ENCODE measurements around the gene EEPD1.

The EEPD1 gene

DNA sequence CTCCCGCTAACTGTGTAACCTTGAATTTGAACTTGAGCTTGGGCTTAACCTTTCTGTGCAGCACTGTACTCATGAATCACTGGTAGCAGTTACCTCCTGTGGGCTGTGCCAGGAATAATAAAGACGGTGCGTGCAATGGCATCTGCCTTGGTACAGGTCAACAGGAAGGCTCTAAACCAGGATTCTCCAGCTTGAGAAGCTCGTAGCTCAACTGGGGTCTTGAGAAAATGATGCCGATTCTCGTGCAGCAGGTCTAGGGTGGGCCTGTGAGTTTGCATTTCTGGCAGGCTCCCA lies 124.1 kb downstream of the EEPD1 start:
- no peak for DNase-seq (ENCODE audit: low read depth)
- in situ Hi-C loops (cut with HindIII; ENCODE audit: low sequenced_read_pairs) = no loop called here
- H3K4me3 ChIP-seq (ENCODE audit: low read depth, low read length) = no peak overlapping the region
- TF ChIP-seq, protein P1, sequence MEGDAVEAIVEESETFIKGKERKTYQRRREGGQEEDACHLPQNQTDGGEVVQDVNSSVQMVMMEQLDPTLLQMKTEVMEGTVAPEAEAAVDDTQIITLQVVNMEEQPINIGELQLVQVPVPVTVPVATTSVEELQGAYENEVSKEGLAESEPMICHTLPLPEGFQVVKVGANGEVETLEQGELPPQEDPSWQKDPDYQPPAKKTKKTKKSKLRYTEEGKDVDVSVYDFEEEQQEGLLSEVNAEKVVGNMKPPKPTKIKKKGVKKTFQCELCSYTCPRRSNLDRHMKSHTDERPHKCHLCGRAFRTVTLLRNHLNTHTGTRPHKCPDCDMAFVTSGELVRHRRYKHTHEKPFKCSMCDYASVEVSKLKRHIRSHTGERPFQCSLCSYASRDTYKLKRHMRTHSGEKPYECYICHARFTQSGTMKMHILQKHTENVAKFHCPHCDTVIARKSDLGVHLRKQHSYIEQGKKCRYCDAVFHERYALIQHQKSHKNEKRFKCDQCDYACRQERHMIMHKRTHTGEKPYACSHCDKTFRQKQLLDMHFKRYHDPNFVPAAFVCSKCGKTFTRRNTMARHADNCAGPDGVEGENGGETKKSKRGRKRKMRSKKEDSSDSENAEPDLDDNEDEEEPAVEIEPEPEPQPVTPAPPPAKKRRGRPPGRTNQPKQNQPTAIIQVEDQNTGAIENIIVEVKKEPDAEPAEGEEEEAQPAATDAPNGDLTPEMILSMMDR (IDR thresholded peaks at IDR 0.05; ENCODE audit: low read depth, low read length, missing control alignments) = no peak

DNA sequence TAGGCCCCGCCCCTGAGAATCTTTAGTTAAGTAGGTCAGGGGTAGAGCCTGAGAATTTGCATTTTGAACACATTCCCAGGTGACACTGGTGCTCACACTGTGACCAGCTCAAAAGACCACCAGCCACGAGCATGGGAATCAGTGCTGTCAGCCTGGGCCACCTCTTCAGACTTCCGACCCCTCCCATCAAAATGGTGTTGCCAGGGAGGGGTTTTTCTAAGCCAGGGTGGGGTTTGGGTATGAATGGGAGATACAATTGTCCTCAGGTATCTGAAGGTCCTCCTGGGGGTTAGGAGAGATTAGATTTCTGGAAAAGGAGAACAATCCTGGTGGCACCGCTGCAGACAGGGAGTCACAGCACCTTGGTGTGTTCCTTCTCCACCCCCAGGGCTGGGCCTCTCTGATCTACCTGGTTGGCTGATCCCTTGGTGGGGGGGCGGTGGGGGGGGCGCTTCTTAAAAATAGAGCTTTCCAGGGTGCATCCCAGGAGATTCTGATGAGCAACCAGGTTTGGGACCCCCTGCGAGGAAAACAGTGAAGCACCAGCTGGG lies 125.1 kb downstream of the EEPD1 start:
- in situ Hi-C loops (cut with HindIII; ENCODE audit: low sequenced_read_pairs) = no loop called here
- H3K4me3 ChIP-seq (ENCODE audit: low read depth, low read length) = no peak overlapping the region
- TF ChIP-seq, protein P1 (IDR thresholded peaks at IDR 0.05; ENCODE audit: low read depth, low read length, missing control alignments) = no peak
- no peak for DNase-seq (ENCODE audit: low read depth)

DNA sequence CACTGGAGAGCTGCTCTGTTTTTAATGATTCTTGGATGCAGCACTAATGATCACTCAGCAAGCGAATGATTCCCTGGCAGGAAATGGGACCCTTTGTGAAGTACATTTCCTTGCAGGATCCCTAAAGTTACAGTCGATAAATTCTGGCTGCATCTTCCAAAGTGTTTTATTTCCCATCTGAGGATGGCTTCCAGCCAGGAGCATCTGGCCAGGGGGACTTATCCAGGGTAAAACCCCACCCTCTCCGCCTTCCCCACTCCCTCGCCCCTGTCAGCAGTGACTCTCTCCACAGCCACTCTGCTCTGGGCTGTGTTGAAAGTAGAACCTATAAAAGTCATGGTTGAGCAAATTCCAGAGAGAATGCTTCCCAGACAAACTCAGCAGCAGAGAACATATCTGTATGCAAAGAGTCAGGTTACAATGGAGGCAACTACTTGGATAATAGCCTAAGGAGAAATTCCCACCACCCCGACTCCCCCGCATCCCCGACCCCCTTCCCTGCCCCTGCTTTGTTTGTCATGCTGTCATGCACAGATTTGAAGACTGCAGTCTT lies 125.6 kb downstream of the EEPD1 start:
- in situ Hi-C loops (cut with HindIII; ENCODE audit: low sequenced_read_pairs) = no loop called here
- peak; percentile 31 for DNase-seq (ENCODE audit: low read depth)
- TF ChIP-seq, protein P1 (IDR thresholded peaks at IDR 0.05; ENCODE audit: low read depth, low read length, missing control alignments) = no peak
- H3K4me3 ChIP-seq (ENCODE audit: low read depth, low read length) = no peak overlapping the region

DNA sequence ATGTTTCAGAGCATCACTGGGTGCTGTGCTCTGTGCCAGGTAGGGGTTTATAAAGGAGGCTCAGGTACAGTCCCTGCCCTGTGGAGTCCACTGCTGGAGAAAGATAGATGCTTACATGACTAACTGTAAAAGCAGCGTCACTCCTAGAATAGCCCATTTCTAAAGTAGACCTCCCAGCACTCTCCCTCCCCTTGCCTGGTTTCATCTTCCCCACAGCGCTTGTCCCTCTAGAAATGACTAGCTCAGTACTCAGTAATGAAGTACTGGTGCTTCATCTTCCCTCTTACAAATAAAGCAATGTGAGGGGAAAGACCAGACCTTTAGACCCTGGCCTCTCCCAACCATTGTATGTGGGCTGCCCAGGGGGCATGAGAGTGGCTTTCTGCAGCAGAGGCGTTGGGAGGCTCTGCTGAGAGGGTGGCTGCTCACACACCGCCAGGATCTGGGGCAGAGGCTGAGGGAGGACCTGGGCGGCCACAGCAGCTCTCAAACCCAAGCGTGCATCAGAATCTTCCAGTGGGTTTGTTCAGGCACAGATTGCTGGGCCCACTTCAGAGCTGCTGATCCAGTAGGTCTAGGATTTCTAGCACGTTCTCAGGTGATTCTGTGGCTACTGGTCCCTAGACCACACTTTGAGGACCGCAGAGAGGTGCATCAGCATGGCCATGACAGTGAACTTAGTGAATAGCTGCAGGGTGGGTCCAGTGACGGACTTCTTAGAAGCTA lies 126.3 kb downstream of the EEPD1 start:
- H3K4me3 ChIP-seq (ENCODE audit: low read depth, low read length) = no peak overlapping the region
- TF ChIP-seq, protein P1 (IDR thresholded peaks at IDR 0.05; ENCODE audit: low read depth, low read length, missing control alignments) = no peak
- no peak for DNase-seq (ENCODE audit: low read depth)
- in situ Hi-C loops (cut with HindIII; ENCODE audit: low sequenced_read_pairs) = no loop called here

DNA sequence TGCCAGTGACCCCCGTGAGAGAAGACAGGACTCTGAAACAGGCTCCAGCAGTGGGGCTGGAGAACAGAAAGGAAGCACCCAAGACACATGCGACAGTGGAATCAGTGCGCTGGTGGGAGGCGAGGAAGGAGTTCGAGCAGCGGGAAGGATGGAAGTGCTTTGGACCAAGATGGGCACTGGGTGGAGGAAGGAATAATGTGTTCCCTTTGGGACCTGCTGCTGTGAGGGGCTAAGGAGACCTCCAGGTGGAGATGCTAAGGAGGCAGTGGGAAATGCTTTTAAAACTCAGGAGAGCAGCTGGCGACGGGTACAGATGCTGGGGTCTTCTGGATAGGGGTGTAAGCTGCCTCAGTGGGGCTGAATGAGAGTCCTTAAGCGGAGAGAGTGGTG lies 126.9 kb downstream of the EEPD1 start:
- H3K4me3 ChIP-seq (ENCODE audit: low read depth, low read length) = no peak overlapping the region
- TF ChIP-seq, protein P1 (IDR thresholded peaks at IDR 0.05; ENCODE audit: low read depth, low read length, missing control alignments) = no peak
- no peak for DNase-seq (ENCODE audit: low read depth)
- in situ Hi-C loops (cut with HindIII; ENCODE audit: low sequenced_read_pairs) = no loop called here

DNA sequence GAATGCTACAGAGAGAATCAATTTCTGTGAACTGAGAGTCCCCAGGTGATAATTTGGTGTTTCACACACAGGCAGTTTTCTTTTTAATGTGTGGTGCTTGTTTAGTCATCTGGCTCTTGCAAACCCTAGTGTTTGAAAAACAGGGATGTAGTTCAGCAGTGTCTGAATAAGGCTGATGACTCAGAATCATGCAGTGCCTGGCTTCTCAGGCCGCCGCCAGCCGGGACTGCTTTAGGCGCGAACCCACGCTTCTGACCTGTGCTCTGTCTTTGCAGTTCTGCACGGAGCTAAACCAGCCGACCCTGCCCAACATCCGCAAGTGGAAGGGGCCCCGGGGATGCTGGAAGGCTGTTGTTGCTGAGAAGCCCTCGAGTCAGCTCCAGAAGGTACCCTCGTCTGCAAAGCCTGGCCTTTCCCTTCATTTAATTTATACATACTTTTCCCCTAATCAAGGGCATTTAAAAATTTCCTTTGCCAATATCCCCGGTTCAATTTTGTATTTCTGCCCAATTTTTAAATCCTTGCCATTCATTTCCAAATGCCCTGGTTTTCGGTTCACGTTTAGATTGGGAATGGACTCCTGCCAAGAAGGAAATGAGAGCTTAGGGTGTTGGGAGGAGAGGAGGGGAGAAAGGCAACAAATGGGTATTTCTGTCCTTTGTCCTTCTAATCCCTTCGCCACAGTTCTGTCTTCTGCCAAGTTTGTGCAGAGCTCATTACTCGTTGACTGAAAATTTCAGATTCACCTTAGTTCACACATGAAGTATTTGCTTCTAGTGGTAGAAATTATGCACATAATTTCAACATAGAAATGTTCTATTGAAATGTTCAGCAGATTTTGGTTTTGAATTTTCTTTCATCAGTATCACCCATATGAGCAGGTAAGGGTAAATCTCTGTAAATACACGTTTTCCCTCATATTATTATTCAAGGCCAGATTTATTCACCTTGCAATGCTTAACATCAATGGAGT lies 128.1 kb downstream of the EEPD1 start:
- TF ChIP-seq, protein P1 (IDR thresholded peaks at IDR 0.05; ENCODE audit: low read depth, low read length, missing control alignments) = no peak
- peak; percentile 63 for DNase-seq (ENCODE audit: low read depth)
- in situ Hi-C loops (cut with HindIII; ENCODE audit: low sequenced_read_pairs) = no loop called here
- H3K4me3 ChIP-seq (ENCODE audit: low read depth, low read length) = no peak overlapping the region
